WTC11 (cell line): ENCODE results near the gene RFC3. TPM values are rescaled to one million over a fixed set of nuclear protein-coding genes. Genes with fewer than 3 reads are reported as not detected.

ENCODE experiments used
- ATAC-seq: fragments of 200-7000 bp; cut with Tn5 transposase; 2 replicates; pipeline ENCODE4 v1.10.0; 2021; ENCODE audit warnings: mild to moderate bottlenecking, moderate library complexity
- CTCF ChIA-PET: fragments of 300-600 bp; sonication (Branson Sonifier 250); formaldehyde crosslinking; loops from one replicate; lab custom pipeline; 2021; ENCODE audit warnings: antibody characterized with exemption; lab: Charles Lee
- POLR2A ChIA-PET: fragments of 350-600 bp; sonication (Branson Sonifier 250); formaldehyde crosslinking; loops from one replicate; lab custom pipeline; 2021; ENCODE audit warnings: antibody characterized with exemption; lab: Charles Lee
- DNase-seq: peaks from one replicate; pipeline ENCODE4 v3.0.0; 2021; ENCODE audit warnings: low spot score
- H3K27ac Mint-ChIP-seq: 2 replicates; pipeline ENCODE4 v1.8.0; 2021; ENCODE audit warnings: mixed read lengths
- H3K27me3 Mint-ChIP-seq: 2 replicates; pipeline ENCODE4 v1.8.0; 2021; ENCODE audit warnings: low read depth, mild to moderate bottlenecking, moderate library complexity, mixed read lengths
- H3K36me3 Mint-ChIP-seq: 2 replicates; pipeline ENCODE4 v1.8.0; 2021; ENCODE audit warnings: mixed read lengths
- H3K4me1 Mint-ChIP-seq: 2 replicates; pipeline ENCODE4 v1.8.0; 2022; ENCODE audit warnings: mixed read lengths
- H3K4me3 Mint-ChIP-seq: 2 replicates; pipeline ENCODE4 v1.8.0; 2021; ENCODE audit warnings: mild to moderate bottlenecking, moderate library complexity, mixed read lengths
- H3K9me3 Mint-ChIP-seq: 2 replicates; pipeline ENCODE4 v1.8.0; 2021; ENCODE audit warnings: mixed read lengths
- ARID4B ChIP-seq: sonication (generic); formaldehyde crosslinking; IDR thresholded peaks from 2 replicates; pipeline ENCODE4 v1.8.0; 2023; ENCODE audit warnings: missing genetic modification reagents, mild to moderate bottlenecking, borderline replicate concordance
- ATF2 ChIP-seq: sonication (generic); formaldehyde crosslinking; IDR thresholded peaks from 2 replicates; pipeline ENCODE4 v1.8.1; 2022; ENCODE audit warnings: low read depth, missing genetic modification reagents, borderline replicate concordance
- CBFB ChIP-seq: sonication (generic); formaldehyde crosslinking; IDR thresholded peaks from 2 replicates; pipeline ENCODE4 v1.8.1; 2022; ENCODE audit warnings: mild to moderate bottlenecking, low read depth, missing genetic modification reagents
- CREM ChIP-seq: sonication (generic); formaldehyde crosslinking; IDR thresholded peaks from 2 replicates; pipeline ENCODE4 v1.8.1; 2022; ENCODE audit warnings: mild to moderate bottlenecking, missing genetic modification reagents, moderate library complexity
- ELF4 ChIP-seq: sonication (generic); formaldehyde crosslinking; IDR thresholded peaks from 2 replicates; pipeline ENCODE4 v1.8.1; 2022; ENCODE audit warnings: low read depth, mild to moderate bottlenecking, moderate library complexity, missing genetic modification reagents
- FOXP1 ChIP-seq: sonication (generic); formaldehyde crosslinking; IDR thresholded peaks from 2 replicates; pipeline ENCODE4 v1.8.0; 2022; ENCODE audit warnings: missing genetic modification reagents, mild to moderate bottlenecking, moderate library complexity, borderline replicate concordance
- GRHL2 ChIP-seq: fragments of 250-450 bp; sonication (Bioruptor Pico); IDR thresholded peaks from 2 replicates; pipeline ENCODE4 v1.8.0; 2022; ENCODE audit warnings: mild to moderate bottlenecking, moderate library complexity; ENCODE audit not compliant: insufficient replicate concordance, severe bottlenecking
- JAZF1 ChIP-seq: fragments of 250-450 bp; sonication (Bioruptor Pico); IDR thresholded peaks from 2 replicates; pipeline ENCODE4 v1.9.0; 2021; ENCODE audit warnings: moderate library complexity, mild to moderate bottlenecking, inconsistent platforms
- MXD4 ChIP-seq: fragments of 250-450 bp; sonication (Bioruptor Pico); IDR thresholded peaks from 2 replicates; pipeline ENCODE4 v1.8.0; 2021; ENCODE audit warnings: mild to moderate bottlenecking, moderate library complexity, borderline replicate concordance
- NFYB ChIP-seq: sonication (generic); formaldehyde crosslinking; conservative IDR thresholded peaks from 2 replicates; pipeline ENCODE4 v1.8.0; 2022; ENCODE audit warnings: low read depth, missing genetic modification reagents
- NR1H2 ChIP-seq: sonication (generic); formaldehyde crosslinking; IDR thresholded peaks from 2 replicates; pipeline ENCODE4 v1.9.0; 2021; ENCODE audit warnings: mild to moderate bottlenecking, moderate library complexity, missing genetic modification reagents
- RORB ChIP-seq: fragments of 250-450 bp; sonication (Bioruptor Pico); IDR thresholded peaks from 2 replicates; pipeline ENCODE4 v1.9.0; 2021; ENCODE audit warnings: mild to moderate bottlenecking
- SMAD4 ChIP-seq: sonication (generic); formaldehyde crosslinking; IDR thresholded peaks from 2 replicates; pipeline ENCODE4 v1.8.0; 2022; ENCODE audit warnings: mild to moderate bottlenecking, missing genetic modification reagents
- SOX15 ChIP-seq: fragments of 250-450 bp; sonication (Bioruptor Pico); IDR thresholded peaks from 2 replicates; pipeline ENCODE4 v1.9.0; 2021; ENCODE audit warnings: mild to moderate bottlenecking
- TCF7 ChIP-seq: sonication (generic); formaldehyde crosslinking; IDR thresholded peaks from 2 replicates; pipeline ENCODE4 v1.8.0; 2022; ENCODE audit warnings: mild to moderate bottlenecking, low read depth, missing genetic modification reagents, moderate library complexity
- ZNF232 ChIP-seq: sonication (generic); formaldehyde crosslinking; IDR thresholded peaks from 2 replicates; pipeline ENCODE4 v1.8.0; 2022; ENCODE audit warnings: mild to moderate bottlenecking, missing genetic modification reagents
- ZNF317 ChIP-seq: sonication (generic); formaldehyde crosslinking; IDR thresholded peaks from 2 replicates; pipeline ENCODE4 v1.8.1; 2023; ENCODE audit warnings: low read depth, mild to moderate bottlenecking, moderate library complexity, missing genetic modification reagents, borderline replicate concordance
- ZNF512 ChIP-seq: sonication (generic); formaldehyde crosslinking; IDR thresholded peaks from 2 replicates; pipeline ENCODE4 v1.8.1; 2022; ENCODE audit warnings: missing genetic modification reagents, borderline replicate concordance
- total RNA-seq: library from RNA; stranded (reverse); gene quantifications from 3 replicates; pipeline ENCODE4 v1.2.3, GENCODE V29; 2021
- TF ChIP-seq, protein P1 (sequence below): sonication (generic); formaldehyde crosslinking; IDR thresholded peaks from 2 replicates; pipeline ENCODE4 v1.8.1; 2023; ENCODE audit warnings: mild to moderate bottlenecking, missing genetic modification reagents, moderate library complexity
- TF ChIP-seq, protein P2 (sequence below): fragments of 250-450 bp; sonication (Bioruptor Pico); IDR thresholded peaks from 2 replicates; pipeline ENCODE4 v1.9.0; 2021; ENCODE audit warnings: moderate library complexity, mild to moderate bottlenecking, inconsistent platforms, borderline replicate concordance
- TF ChIP-seq, protein P3 (sequence below): sonication (generic); formaldehyde crosslinking; IDR thresholded peaks from 2 replicates; pipeline ENCODE4 v1.8.1; 2023; ENCODE audit warnings: mild to moderate bottlenecking, missing genetic modification reagents

The RFC3 gene
- total RNA-seq, 1 experiment from 2014 or later: 37.0 TPM

DNA sequence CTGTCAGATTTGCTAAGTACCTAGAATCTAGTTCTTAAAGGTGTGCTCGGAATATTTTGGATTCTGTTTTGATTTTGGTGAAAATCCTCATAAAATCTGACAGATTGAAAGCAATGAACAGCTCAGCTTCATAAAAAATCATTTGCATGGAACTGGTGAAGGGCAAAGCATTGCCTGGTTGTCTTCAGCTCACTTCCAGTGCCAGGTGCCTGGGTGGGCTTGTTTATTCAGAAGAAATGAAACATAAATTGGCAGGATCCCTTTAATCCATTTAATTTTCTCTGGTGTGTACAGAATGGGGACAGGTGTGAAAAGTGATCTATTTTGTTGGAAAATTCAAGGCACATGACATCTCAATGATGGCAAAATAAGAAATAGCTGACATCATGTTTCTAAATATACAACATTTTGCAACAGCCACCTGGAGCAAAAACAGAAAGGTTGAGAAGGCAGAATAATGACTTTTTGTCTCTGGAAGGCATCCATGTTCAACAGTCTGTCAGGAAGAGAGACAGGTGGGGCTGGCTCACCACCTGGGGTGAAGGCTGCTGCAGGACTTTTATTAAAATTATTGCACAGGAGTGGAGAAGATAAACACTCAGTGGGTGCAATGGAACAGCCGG lies 52.2 kb downstream of the RFC3 start:
- H3K27ac Mint-ChIP-seq: no peak overlapping the region
- 0 out of 2 replicates have a peak, but pooled peaks cover 8% of the 10 kb centered on the region for H3K9me3 Mint-ChIP-seq
- ATAC-seq: no peak
- DNase-seq: no peak
- ChIA-PET CTCF (no interaction called here), POLR2A (no interaction called here)
- no peaks in the 10 kb centered on the region for H3K4me1 Mint-ChIP-seq
- H3K27me3 Mint-ChIP-seq: no peaks in the 10 kb centered on the region
- TF ChIP-seq, protein P1, sequence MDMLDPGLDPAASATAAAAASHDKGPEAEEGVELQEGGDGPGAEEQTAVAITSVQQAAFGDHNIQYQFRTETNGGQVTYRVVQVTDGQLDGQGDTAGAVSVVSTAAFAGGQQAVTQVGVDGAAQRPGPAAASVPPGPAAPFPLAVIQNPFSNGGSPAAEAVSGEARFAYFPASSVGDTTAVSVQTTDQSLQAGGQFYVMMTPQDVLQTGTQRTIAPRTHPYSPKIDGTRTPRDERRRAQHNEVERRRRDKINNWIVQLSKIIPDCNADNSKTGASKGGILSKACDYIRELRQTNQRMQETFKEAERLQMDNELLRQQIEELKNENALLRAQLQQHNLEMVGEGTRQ: no peak
- TF ChIP-seq NFYB: no peak
- TF ChIP-seq FOXP1 (CRISPR knock-in tag): no peak
- no peak for TF ChIP-seq MXD4 (CRISPR knock-in tag)
- no peak for TF ChIP-seq SOX15 (CRISPR knock-in tag)
- TF ChIP-seq ATF2 (CRISPR knock-in tag): no peak
- TF ChIP-seq ZNF232 (CRISPR knock-in tag): no peak
- no peak for TF ChIP-seq TCF7 (CRISPR knock-in tag)
- TF ChIP-seq GRHL2 (CRISPR knock-in tag): no peak
- no peak for TF ChIP-seq JAZF1 (CRISPR knock-in tag)
- TF ChIP-seq, protein P2, sequence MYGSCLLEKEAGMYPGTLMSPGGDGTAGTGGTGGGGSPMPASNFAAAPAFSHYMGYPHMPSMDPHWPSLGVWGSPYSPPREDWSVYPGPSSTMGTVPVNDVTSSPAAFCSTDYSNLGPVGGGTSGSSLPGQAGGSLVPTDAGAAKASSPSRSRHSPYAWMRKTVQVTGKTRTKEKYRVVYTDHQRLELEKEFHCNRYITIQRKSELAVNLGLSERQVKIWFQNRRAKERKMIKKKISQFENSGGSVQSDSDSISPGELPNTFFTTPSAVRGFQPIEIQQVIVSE (CRISPR knock-in tag): no peak
- TF ChIP-seq ARID4B (CRISPR knock-in tag): no peak
- no peak for TF ChIP-seq NR1H2 (CRISPR knock-in tag)
- no peak for TF ChIP-seq ELF4 (CRISPR knock-in tag)
- no peak for TF ChIP-seq RORB
- TF ChIP-seq SMAD4: no peak
- peaks cover 8% of the 10 kb centered on the region for H3K36me3 Mint-ChIP-seq
- no peak overlapping the region for H3K4me3 Mint-ChIP-seq

GRCh38 chr13:33871207-33872004 lies 53.5 kb downstream of the RFC3 start:
- no peak overlapping the region for H3K4me3 Mint-ChIP-seq
- 0 out of 2 replicates have a peak, but pooled peaks cover 8% of the 10 kb centered on the region for H3K9me3 Mint-ChIP-seq
- ATAC-seq (no peak), DNase-seq (no peak)
- peaks cover 8% of the 10 kb centered on the region for H3K36me3 Mint-ChIP-seq
- H3K27ac Mint-ChIP-seq: no peak overlapping the region
- ChIA-PET POLR2A (no interaction called here), CTCF (no interaction called here)
- H3K27me3 Mint-ChIP-seq: no peaks in the 10 kb centered on the region
- peaks cover 4% of the 10 kb centered on the region; the same call in 1 of the 2 replicates for H3K4me1 Mint-ChIP-seq
- TF ChIP-seq ZNF512 (CRISPR knock-in tag) (no peak), ZNF317 (no peak), CREM (CRISPR knock-in tag) (no peak), CBFB (no peak)
- TF ChIP-seq, protein P1: no peak
- TF ChIP-seq, protein P3, sequence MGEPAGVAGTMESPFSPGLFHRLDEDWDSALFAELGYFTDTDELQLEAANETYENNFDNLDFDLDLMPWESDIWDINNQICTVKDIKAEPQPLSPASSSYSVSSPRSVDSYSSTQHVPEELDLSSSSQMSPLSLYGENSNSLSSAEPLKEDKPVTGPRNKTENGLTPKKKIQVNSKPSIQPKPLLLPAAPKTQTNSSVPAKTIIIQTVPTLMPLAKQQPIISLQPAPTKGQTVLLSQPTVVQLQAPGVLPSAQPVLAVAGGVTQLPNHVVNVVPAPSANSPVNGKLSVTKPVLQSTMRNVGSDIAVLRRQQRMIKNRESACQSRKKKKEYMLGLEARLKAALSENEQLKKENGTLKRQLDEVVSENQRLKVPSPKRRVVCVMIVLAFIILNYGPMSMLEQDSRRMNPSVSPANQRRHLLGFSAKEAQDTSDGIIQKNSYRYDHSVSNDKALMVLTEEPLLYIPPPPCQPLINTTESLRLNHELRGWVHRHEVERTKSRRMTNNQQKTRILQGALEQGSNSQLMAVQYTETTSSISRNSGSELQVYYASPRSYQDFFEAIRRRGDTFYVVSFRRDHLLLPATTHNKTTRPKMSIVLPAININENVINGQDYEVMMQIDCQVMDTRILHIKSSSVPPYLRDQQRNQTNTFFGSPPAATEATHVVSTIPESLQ: no peak
